Measurements from ENCODE around the gene KRT32.

The KRT32 gene

DNA sequence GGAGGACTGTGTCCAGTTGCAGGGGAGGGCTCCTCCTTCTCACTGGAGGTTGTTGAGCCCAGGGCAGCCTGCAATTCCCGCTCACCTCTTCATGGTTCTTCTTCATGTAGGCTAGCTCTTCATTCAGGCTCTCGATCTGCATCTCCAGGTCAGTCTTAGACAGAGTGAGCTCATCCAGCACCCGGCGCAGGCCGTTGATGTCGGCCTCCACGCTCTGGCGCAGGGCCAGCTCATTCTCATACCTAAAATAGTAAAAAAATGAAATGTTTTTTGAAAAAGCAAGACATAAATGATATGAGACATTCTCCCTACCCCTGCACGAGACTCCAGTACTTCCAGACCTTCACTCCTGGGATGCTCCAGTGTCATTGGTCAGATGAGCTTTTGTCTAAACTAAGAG, 36.0 kb upstream of the KRT32 start:
- Histone ChIP-seq H3K4me1 (ENCODE audit: insufficient read depth, low read length) (peaks cover 25% of the 10 kb centered on the region), H3K9ac (ENCODE audit: low read depth, low read length) (no peak overlapping the region)

DNA sequence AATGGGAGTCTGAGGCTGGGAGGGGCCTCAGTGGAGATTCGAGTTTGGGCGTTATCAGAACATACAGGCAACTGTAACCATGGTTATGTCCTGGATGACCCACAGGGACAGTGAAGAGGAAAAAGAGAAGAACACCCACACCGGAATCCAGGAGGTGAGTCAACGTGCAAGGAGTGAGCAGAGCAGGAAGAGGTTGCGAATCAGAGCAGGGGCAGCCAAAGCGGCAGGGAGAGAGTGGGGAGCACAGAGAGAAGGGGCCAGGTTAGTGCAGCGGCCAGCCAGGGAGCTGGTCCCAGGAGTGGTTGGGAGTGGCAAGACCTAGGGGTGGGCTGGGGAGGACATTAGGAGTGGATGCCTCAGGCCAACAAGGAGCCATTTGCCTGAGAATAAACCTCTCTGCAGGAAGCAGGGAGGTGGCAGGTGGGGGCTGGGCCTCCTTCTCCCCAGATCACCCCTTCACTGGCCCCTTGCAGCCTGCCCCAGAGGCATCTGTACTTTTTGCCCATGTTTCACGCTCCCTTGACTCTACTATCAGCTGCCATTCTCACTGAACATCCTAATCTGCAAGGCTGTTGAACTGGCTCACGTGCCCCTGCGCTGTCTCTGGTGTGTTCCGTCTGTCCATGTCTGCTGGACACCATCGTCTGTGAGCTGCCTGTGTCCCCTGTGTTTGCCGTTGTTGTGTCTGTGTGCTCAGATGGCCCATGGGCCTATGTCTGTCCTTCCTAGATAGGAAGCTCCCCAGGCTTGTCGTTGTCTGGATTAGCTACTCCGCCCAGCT, 33.1 kb upstream of the KRT32 start:
- H3K9ac ChIP-seq (ENCODE audit: low read depth, low read length), result no peak overlapping the region
- peaks cover 25% of the 10 kb centered on the region for H3K4me1 ChIP-seq (ENCODE audit: insufficient read depth, low read length)
- H3K9me3 ChIP-seq (ENCODE audit: control insufficient read depth, insufficient read depth, low read length), result no peaks in the 10 kb centered on the region
- no peaks in the 10 kb centered on the region for H3K36me3 ChIP-seq (ENCODE audit: insufficient read depth, low read length)

More for the DNA sequence above, 36.0 kb upstream of the KRT32 start:
- Histone ChIP-seq H3K9me3 (ENCODE audit: control insufficient read depth, insufficient read depth, low read length) (no peaks in the 10 kb centered on the region), H3K36me3 (ENCODE audit: insufficient read depth, low read length) (no peaks in the 10 kb centered on the region)

DNA sequence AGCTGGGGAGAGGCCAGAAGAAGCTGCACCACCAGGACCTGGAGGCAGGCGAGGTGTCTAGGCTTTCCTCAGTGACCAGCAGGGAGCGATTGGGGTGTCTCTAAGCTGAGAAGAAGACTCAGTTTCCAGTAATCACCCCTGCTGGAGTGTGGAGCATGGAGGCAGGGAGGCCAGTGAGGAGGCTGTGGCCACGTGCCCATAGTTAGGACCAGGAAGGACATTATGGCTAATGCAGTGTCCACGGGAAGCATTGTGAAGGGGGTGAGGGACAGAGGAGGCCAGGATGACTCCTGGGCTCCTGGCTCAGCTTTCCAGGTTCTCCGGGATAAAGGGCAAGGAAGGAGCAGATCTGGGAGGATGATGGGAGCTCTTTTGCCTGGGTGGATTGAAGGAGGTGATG, 32.5 kb upstream of the KRT32 start:
- no peaks in the 10 kb centered on the region for H3K9me3 ChIP-seq (ENCODE audit: control insufficient read depth, insufficient read depth, low read length)
- peaks cover 25% of the 10 kb centered on the region for H3K4me1 ChIP-seq (ENCODE audit: insufficient read depth, low read length)
- H3K36me3 ChIP-seq (ENCODE audit: insufficient read depth, low read length), result no peaks in the 10 kb centered on the region
- H3K9ac ChIP-seq (ENCODE audit: low read depth, low read length), result no peak overlapping the region

DNA sequence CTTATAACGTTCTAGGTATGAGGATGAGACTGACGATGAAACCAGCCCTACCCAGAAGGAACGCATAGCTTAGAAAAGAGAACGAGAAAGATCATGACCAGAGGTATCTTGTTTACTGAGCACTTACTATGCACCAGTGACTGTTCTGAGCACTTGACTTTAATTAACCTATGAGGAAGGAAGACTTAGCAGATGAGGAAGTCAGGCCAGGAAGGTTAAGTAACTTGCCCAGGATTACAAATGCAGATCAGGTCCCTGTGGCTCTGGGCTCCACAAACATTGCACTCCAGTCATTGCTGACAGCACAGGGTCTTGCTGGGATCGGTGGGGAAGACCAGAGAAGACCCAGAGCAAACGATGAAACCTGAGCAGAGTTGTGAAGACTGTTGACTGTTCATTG, 31.1 kb upstream of the KRT32 start:
- Histone ChIP-seq H3K9ac (ENCODE audit: low read depth, low read length) (no peak overlapping the region), H3K9me3 (ENCODE audit: control insufficient read depth, insufficient read depth, low read length) (no peaks in the 10 kb centered on the region), H3K36me3 (ENCODE audit: insufficient read depth, low read length) (no peaks in the 10 kb centered on the region), H3K4me1 (ENCODE audit: insufficient read depth, low read length) (peaks cover 25% of the 10 kb centered on the region)

DNA sequence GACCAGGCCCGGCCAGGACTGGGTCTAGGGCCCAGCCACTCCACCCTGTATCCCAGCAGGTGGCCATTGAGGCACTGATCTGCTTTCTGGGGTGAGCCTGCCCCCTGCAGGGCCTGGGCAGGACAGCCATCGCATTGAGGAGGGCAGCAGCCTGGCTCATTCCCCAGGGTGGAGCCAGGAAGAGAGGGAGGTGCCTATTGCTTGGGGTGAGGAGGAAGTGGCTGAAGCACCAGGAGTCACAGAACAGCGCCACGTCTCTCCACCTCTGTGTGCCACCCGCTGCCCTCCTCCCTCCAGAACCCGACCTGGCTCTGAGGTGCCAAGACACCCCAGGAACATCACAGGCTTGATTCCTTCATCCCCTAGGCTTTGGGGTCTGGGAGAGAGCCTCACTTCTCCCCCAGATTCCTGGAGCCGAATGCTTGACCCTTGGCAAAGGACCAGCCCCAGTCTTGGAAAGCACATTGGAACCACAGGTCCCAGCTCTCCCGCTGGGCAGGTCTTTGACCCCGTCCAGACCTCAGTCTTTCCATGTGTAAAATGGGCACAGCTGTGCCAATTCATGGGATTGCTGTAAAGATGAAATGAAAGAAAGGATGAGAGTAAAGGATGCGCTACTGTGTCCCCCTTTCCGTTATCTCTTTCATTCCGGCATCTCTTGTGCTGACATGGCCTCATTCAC, 29.8 kb upstream of the KRT32 start:
- no peak overlapping the region for H3K9ac ChIP-seq (ENCODE audit: low read depth, low read length)

DNA sequence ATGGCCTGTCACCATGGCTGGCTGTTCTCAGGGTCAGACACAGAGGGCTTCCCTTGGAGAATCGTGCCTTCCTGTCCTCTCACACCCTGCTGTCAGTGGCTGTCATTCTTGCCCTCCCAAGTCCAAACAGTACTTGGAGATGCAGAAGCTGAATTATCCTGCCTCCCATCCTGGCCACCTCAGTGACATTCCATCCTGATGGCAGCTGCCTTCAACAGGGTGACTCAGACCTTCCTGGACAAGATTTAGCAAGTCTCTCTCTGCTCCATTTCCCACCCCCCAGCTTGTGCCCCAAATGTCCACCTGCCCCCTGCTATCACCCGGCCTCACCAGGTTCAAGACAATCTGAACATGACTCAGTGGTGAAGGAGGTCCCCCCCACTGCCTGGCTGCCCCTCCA, 27.3 kb upstream of the KRT32 start:
- no peaks in the 10 kb centered on the region for H3K9me3 ChIP-seq (ENCODE audit: control insufficient read depth, insufficient read depth, low read length)
- H3K9ac ChIP-seq (ENCODE audit: low read depth, low read length), result no peak overlapping the region
- peaks cover 1% of the 10 kb centered on the region; the same call in 1 of the 2 replicates for H3K4me1 ChIP-seq (ENCODE audit: insufficient read depth, low read length)
- no peaks in the 10 kb centered on the region for H3K36me3 ChIP-seq (ENCODE audit: insufficient read depth, low read length)

More for the DNA sequence above, 29.8 kb upstream of the KRT32 start:
- H3K9me3 ChIP-seq (ENCODE audit: control insufficient read depth, insufficient read depth, low read length), result no peaks in the 10 kb centered on the region
- H3K36me3 ChIP-seq (ENCODE audit: insufficient read depth, low read length), result no peaks in the 10 kb centered on the region
- peaks cover 25% of the 10 kb centered on the region for H3K4me1 ChIP-seq (ENCODE audit: insufficient read depth, low read length)

DNA sequence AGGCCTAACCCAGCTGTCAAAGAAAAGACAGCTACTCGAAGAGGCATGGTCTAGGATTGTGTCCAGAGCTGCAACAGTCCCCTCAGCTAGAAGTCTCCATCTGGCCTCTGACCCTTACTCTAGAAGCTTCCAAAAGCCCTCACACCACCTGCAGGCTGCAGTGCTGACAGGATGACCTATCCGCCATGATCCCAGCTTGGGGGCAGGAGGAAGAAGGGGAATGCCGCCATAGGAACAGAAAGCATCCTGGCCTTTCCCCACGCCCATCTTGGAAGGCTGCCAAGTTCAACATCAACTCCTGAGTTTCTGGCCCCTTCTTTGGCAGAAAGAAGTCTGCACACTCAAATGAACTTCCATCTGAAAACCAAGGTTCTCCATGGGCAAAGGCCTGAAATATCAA, 25.6 kb upstream of the KRT32 start:
- no peak overlapping the region for H3K9ac ChIP-seq (ENCODE audit: low read depth, low read length)
- no peaks in the 10 kb centered on the region; the same call in 1 of the 2 replicates for H3K4me1 ChIP-seq (ENCODE audit: insufficient read depth, low read length)
- H3K9me3 ChIP-seq (ENCODE audit: control insufficient read depth, insufficient read depth, low read length), result no peaks in the 10 kb centered on the region
- H3K36me3 ChIP-seq (ENCODE audit: insufficient read depth, low read length), result no peaks in the 10 kb centered on the region

DNA sequence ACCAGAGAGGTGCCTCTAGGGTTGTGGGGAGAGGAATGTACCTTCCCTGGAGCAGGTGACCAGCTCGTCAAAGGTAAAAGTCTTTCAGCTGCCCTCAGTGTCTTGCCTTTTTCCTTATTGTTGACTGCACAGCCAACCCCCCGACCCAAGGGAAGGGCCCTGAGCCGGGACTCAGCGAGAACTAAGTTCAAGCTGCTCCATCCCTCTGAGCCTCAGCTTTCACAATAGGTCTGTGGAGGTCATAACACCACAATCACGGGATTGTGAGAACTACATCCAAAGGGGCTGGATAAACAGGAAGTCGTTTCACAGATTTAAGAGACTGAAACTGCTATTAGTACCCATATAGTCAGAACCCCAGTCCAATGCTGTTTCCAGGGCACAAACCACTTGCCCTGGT, 25.2 kb upstream of the KRT32 start:
- Histone ChIP-seq H3K36me3 (ENCODE audit: insufficient read depth, low read length) (no peaks in the 10 kb centered on the region), H3K4me1 (ENCODE audit: insufficient read depth, low read length) (no peaks in the 10 kb centered on the region; the same call in 1 of the 2 replicates), H3K9ac (ENCODE audit: low read depth, low read length) (no peak overlapping the region), H3K9me3 (ENCODE audit: control insufficient read depth, insufficient read depth, low read length) (no peaks in the 10 kb centered on the region)

DNA sequence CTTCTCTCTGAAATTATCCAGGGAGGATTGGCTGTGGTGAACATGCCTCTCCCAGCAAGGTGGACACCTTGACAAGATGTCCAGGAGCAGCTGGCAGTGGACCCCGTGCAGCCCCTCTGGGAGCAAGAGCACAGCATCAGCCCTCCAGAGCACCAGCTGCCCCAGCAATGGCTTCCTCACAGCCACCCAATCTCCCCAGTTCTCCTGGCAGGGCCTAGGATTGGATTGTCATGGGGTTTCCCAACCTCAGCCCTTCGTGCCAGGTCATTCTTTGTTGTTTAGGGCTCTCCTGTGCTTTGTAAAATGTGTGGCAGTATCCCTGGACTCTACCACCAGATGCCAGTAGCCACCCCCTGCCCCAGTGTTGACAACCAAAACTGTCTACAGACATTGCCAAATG, 24.3 kb upstream of the KRT32 start:
- Histone ChIP-seq H3K36me3 (ENCODE audit: insufficient read depth, low read length) (no peaks in the 10 kb centered on the region), H3K9ac (ENCODE audit: low read depth, low read length) (no peak overlapping the region), H3K9me3 (ENCODE audit: control insufficient read depth, insufficient read depth, low read length) (no peaks in the 10 kb centered on the region), H3K4me1 (ENCODE audit: insufficient read depth, low read length) (no peaks in the 10 kb centered on the region; the same call in 1 of the 2 replicates)

DNA sequence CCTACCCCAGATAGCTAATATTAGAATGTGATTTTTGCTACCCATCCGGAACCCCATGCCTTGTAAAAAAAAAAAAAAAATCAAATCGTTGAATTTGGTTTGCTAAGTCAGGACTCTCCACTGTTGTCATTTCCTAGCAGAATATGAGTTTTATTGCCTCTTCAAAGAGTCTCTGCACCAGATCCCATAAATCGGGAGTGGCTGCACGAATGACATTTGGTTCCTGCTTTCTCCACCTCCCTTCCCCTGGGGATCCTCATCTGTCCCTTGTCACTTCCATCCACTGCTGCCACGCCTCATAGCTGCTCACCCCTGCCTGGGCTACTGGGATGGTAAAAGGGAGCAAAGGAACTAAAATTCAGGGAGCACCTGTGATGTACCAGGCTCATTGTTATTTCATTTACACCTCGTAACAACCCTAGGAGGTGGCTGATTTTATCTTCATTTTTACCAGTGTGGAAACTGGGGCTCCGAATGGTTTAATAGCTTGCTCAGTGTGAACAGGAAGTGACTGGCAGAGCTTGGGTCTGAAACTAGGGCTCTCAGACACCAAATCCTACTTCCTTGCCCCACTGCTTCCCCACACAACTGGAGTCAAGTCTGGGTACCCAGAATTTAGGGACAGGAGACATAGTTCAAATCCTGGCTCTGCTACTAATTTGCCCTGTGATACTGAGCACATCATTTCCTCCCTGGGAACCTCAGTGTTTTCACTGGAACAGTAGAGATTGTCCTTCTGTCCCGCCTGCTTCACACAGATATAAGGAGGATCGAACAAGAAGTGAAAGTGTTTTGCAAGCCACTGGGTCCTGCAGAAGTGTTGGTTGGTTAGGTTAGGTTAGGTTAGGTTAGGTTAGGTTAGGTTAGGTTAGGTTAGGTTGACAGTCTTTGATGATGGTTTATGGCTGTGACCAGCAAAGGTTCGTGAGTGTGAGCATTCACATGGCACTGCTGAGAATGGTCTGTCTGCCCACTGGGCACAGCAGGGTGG, 23.1 kb upstream of the KRT32 start:
- no peaks in the 10 kb centered on the region; the same call in 1 of the 2 replicates for H3K4me1 ChIP-seq (ENCODE audit: insufficient read depth, low read length)
- H3K36me3 ChIP-seq (ENCODE audit: insufficient read depth, low read length), result no peaks in the 10 kb centered on the region
- H3K9me3 ChIP-seq (ENCODE audit: control insufficient read depth, insufficient read depth, low read length), result no peaks in the 10 kb centered on the region
- no peak overlapping the region for H3K9ac ChIP-seq (ENCODE audit: low read depth, low read length)

DNA sequence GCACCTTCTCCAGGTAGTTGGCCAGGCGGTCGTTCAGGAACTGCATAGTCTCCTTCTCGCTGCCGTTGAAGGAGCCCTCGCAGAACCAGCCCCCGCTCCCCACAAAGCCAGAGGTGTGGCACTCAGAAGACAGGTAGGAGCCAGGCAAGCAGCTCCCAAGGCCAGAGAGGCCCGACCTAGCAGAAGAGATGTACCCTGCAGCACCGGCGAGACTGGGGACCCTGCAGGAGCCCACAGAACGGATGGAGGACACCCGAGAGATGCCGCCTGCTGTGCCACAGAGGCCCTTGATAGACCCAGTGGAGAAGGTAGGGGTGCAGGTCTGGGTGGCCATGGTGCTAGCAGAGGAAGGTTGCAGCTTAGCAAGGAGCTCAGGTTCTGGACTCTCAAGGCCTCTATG, 22.3 kb upstream of the KRT32 start, which contains the start of gene KRT36:
Gene KRT36 (minus strand): TSS at position 380 of the 400 bp plus-strand sequence. CDS start 46 bp downstream, at position 334.
- Histone ChIP-seq H3K4me1 (ENCODE audit: insufficient read depth, low read length) (no peaks in the 10 kb centered on the region; the same call in 1 of the 2 replicates), H3K36me3 (ENCODE audit: insufficient read depth, low read length) (no peaks in the 10 kb centered on the region), H3K9me3 (ENCODE audit: control insufficient read depth, insufficient read depth, low read length) (no peaks in the 10 kb centered on the region), H3K9ac (ENCODE audit: low read depth, low read length) (no peak within 1 kb of the TSS)

DNA sequence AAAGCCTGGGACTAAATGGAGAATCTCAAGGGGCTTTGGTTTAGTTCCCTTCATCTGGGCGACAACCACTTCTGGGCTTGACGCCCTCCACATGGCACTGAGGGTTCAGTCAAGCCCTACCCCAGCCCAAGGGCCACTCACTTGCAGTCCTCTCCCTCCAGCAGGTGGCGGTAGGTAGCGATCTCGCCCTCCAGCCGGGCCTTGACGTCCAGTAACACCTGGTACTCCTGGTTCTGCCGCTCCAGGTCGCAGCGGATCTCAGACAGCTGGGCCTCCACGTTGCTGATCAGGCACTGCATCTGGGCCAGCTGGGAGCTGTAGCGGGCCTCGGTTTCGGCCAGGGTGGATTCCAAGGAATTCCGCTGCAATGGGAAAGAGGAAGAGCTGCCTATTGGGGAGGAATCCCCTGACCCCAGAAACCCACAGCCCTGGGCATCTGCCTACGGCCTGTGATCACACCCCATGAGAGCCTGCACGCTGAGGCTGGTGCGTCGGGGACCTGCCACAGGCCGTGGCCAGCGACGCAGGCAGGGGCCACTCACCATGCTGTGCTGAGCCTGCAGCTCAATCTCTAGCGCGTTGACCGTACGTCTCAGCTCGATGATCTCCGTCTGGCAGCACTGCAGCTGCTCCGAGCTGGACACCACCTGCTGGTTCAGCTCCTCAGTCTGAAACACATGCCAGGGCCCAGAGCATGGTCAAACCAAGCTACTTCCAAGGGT, 19.8 kb upstream of the KRT32 start:
- no peaks in the 10 kb centered on the region for H3K36me3 ChIP-seq (ENCODE audit: insufficient read depth, low read length)
- H3K9ac ChIP-seq (ENCODE audit: low read depth, low read length), result no peak overlapping the region
- no peaks in the 10 kb centered on the region for H3K4me1 ChIP-seq (ENCODE audit: insufficient read depth, low read length)
- no peaks in the 10 kb centered on the region for H3K9me3 ChIP-seq (ENCODE audit: control insufficient read depth, insufficient read depth, low read length)

DNA sequence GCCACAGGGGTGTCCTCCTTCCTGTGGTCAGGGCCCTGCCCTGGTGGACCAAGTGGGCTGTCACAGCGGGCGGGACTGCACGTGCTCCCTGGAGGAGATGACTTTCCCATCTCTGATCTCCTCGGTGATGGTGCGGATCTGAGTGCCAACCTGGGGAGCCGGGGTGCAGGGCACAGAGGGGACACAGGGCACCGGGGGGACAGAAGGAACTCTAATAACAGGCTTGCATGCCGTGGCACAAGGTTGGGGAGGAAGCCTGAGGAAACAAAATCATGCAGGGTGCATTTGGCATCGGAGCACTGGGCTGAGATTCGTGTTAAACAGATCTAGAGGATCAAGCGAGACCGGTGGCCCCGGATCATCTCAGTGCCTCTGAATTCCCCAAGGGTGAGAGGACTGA, 19.1 kb upstream of the KRT32 start:
- Histone ChIP-seq H3K9ac (ENCODE audit: low read depth, low read length) (no peak overlapping the region), H3K9me3 (ENCODE audit: control insufficient read depth, insufficient read depth, low read length) (no peaks in the 10 kb centered on the region), H3K4me1 (ENCODE audit: insufficient read depth, low read length) (no peaks in the 10 kb centered on the region), H3K36me3 (ENCODE audit: insufficient read depth, low read length) (no peaks in the 10 kb centered on the region)
